GM04504 (cell line): ENCODE measurements around the gene SERTAD3.
A peak's percentile ranks its signal among the peaks of the same experiment; 100 is the strongest.

Source experiments
- DNase-seq: peaks from one replicate; pipeline ENCODE4 v3.0.0-alpha.2; 2012; ENCODE audit warnings: low read depth

The SERTAD3 gene

GRCh38 chr19:40424637-40425449 is 19.3 kb downstream of the SERTAD3 start:
- DNase-seq, result no peak

GRCh38 chr19:40423938-40424337 is 20.2 kb downstream of the SERTAD3 start:
- no peak for DNase-seq

GRCh38 chr19:40422748-40423566 is 21.2 kb downstream of the SERTAD3 start:
- no peak for DNase-seq

GRCh38 chr19:40421993-40422747 is 22.0 kb downstream of the SERTAD3 start:
- no peak for DNase-seq

- DNase-seq, result peak; percentile 87
Observed at GRCh38 chr19:40420766-40421765, 23.1 kb downstream of the SERTAD3 start.

- DNase-seq, result no peak
Observed at GRCh38 chr19:40420451-40420765, 23.7 kb downstream of the SERTAD3 start.

- no peak for DNase-seq
Observed at GRCh38 chr19:40419780-40420179, 24.4 kb downstream of the SERTAD3 start.

GRCh38 chr19:40419066-40419612 is 25.0 kb downstream of the SERTAD3 start:
- no peak for DNase-seq

- DNase-seq, result no peak
Observed at GRCh38 chr19:40418040-40418439, 26.1 kb downstream of the SERTAD3 start.

- no peak for DNase-seq
Observed at GRCh38 chr19:40417643-40417981, 26.5 kb downstream of the SERTAD3 start.

- DNase-seq, result no peak
Observed at GRCh38 chr19:40416918-40417642, 27.1 kb downstream of the SERTAD3 start.

- no peak for DNase-seq
Observed at GRCh38 chr19:40415768-40416167, 28.4 kb downstream of the SERTAD3 start.

- no peak for DNase-seq
Observed at GRCh38 chr19:40414542-40415535, 29.3 kb downstream of the SERTAD3 start.

- DNase-seq, result no peak
Observed at GRCh38 chr19:40413291-40413845, 30.8 kb downstream of the SERTAD3 start, which contains the start of gene PRX. Gene PRX (minus strand): TSS chr19:40413378. CDS start chr19:40407932, 5,446 bp downstream.

GRCh38 chr19:40412866-40413265 is 31.3 kb downstream of the SERTAD3 start:
- no peak for DNase-seq

GRCh38 chr19:40411958-40412499 is 32.1 kb downstream of the SERTAD3 start:
- DNase-seq, result no peak

GRCh38 chr19:40411125-40411842 is 32.9 kb downstream of the SERTAD3 start:
- DNase-seq, result no peak

GRCh38 chr19:40410030-40410389 is 34.1 kb downstream of the SERTAD3 start:
- DNase-seq, result no peak
